ENCODE data around the gene FHL1.

Gene FHL1

GRCh38 chrX:136205882-136206380 is 58.6 kb downstream of the FHL1 start:
- Histone ChIP-seq H3K27ac (ENCODE audit: low read length) (peak overlapping the region; percentile 83), H3K9me3 (ENCODE audit: control insufficient read depth in 2 of 2, low read length in 2 of 2) (no peaks in the 10 kb centered on the region), H3K9ac (ENCODE audit: low read length in 2 of 2) (peak overlapping the region; percentile 36 to 73), H3K27me3 (ENCODE audit: control insufficient read depth in 1 of 2, insufficient read depth in 2 of 2, low read length in 2 of 2) (peaks cover 0 to 14% of the 10 kb centered on the region in 2 donors), H3K36me3 (ENCODE audit: control insufficient read depth in 2 of 2, insufficient read depth in 2 of 2, low read length in 2 of 2) (peaks cover 14 to 24% of the 10 kb centered on the region in 2 donors), H3K4me1 (ENCODE audit: control insufficient read depth, insufficient read depth, low read length) (peaks cover 66% of the 10 kb centered on the region), H3K4me3 (ENCODE audit: low read length in 2 of 2) (peak overlapping the region; percentile 46 to 69)

GRCh38 chrX:136206916-136207315 is 59.6 kb downstream of the FHL1 start:
- peaks cover 62% of the 10 kb centered on the region for H3K4me1 ChIP-seq (ENCODE audit: control insufficient read depth, insufficient read depth, low read length)
- peaks cover 14 to 26% of the 10 kb centered on the region in 2 donors for H3K36me3 ChIP-seq (ENCODE audit: control insufficient read depth in 2 of 2, insufficient read depth in 2 of 2, low read length in 2 of 2)
- H3K9me3 ChIP-seq (ENCODE audit: control insufficient read depth in 2 of 2, low read length in 2 of 2) = no peaks in the 10 kb centered on the region
- H3K9ac ChIP-seq (ENCODE audit: low read length in 2 of 2) = peak overlapping the region; percentile 41 to 62
- peak overlapping the region; percentile 46 to 69 for H3K4me3 ChIP-seq (ENCODE audit: low read length in 2 of 2)
- H3K27ac ChIP-seq (ENCODE audit: low read length) = peak overlapping the region; percentile 83
- peaks cover 0 to 16% of the 10 kb centered on the region in 2 donors for H3K27me3 ChIP-seq (ENCODE audit: control insufficient read depth in 1 of 2, insufficient read depth in 2 of 2, low read length in 2 of 2)

GRCh38 chrX:136207546-136207945 is 60.2 kb downstream of the FHL1 start:
- Histone ChIP-seq H3K27me3 (ENCODE audit: control insufficient read depth in 1 of 2, insufficient read depth in 2 of 2, low read length in 2 of 2) (peaks cover 0 to 16% of the 10 kb centered on the region in 2 donors), H3K4me1 (ENCODE audit: control insufficient read depth, insufficient read depth, low read length) (peaks cover 62% of the 10 kb centered on the region), H3K27ac (ENCODE audit: low read length) (peak overlapping the region; percentile 83), H3K4me3 (ENCODE audit: low read length in 2 of 2) (peak overlapping the region; percentile 40 to 69), H3K9ac (ENCODE audit: low read length in 2 of 2) (peak overlapping the region; percentile 41 to 62), H3K9me3 (ENCODE audit: control insufficient read depth in 2 of 2, low read length in 2 of 2) (no peaks in the 10 kb centered on the region), H3K36me3 (ENCODE audit: control insufficient read depth in 2 of 2, insufficient read depth in 2 of 2, low read length in 2 of 2) (peaks cover 14 to 26% of the 10 kb centered on the region in 2 donors)

- peaks cover 14 to 26% of the 10 kb centered on the region in 2 donors for H3K36me3 ChIP-seq (ENCODE audit: control insufficient read depth in 2 of 2, insufficient read depth in 2 of 2, low read length in 2 of 2)
- H3K4me3 ChIP-seq (ENCODE audit: low read length in 2 of 2) = peak overlapping the region in 1 of 2 donors; percentile 15
- H3K27me3 ChIP-seq (ENCODE audit: control insufficient read depth in 1 of 2, insufficient read depth in 2 of 2, low read length in 2 of 2) = peaks cover 0 to 19% of the 10 kb centered on the region in 2 donors
- peaks cover 64% of the 10 kb centered on the region for H3K4me1 ChIP-seq (ENCODE audit: control insufficient read depth, insufficient read depth, low read length)
- H3K9me3 ChIP-seq (ENCODE audit: control insufficient read depth in 2 of 2, low read length in 2 of 2) = no peaks in the 10 kb centered on the region
- peak overlapping the region; percentile 87 for H3K27ac ChIP-seq (ENCODE audit: low read length)
- peak overlapping the region; percentile 22 to 36 for H3K9ac ChIP-seq (ENCODE audit: low read length in 2 of 2)
These were observed 61.8 kb downstream of the FHL1 start for GRCh38 chrX:136209016-136209738.

GRCh38 chrX:136209751-136210150 is 62.4 kb downstream of the FHL1 start:
- peaks cover 58% of the 10 kb centered on the region for H3K4me1 ChIP-seq (ENCODE audit: control insufficient read depth, insufficient read depth, low read length)
- H3K9me3 ChIP-seq (ENCODE audit: control insufficient read depth in 2 of 2, low read length in 2 of 2) = no peaks in the 10 kb centered on the region
- peak overlapping the region in 1 of 2 donors; percentile 15 for H3K4me3 ChIP-seq (ENCODE audit: low read length in 2 of 2)
- peaks cover 0 to 19% of the 10 kb centered on the region in 2 donors for H3K27me3 ChIP-seq (ENCODE audit: control insufficient read depth in 1 of 2, insufficient read depth in 2 of 2, low read length in 2 of 2)
- H3K9ac ChIP-seq (ENCODE audit: low read length in 2 of 2) = peak overlapping the region in 1 of 2 donors; percentile 36
- peaks cover 14 to 26% of the 10 kb centered on the region in 2 donors for H3K36me3 ChIP-seq (ENCODE audit: control insufficient read depth in 2 of 2, insufficient read depth in 2 of 2, low read length in 2 of 2)
- H3K27ac ChIP-seq (ENCODE audit: low read length) = peak overlapping the region; percentile 87

- peaks cover 14 to 26% of the 10 kb centered on the region in 2 donors for H3K36me3 ChIP-seq (ENCODE audit: control insufficient read depth in 2 of 2, insufficient read depth in 2 of 2, low read length in 2 of 2)
- H3K27me3 ChIP-seq (ENCODE audit: control insufficient read depth in 1 of 2, insufficient read depth in 2 of 2, low read length in 2 of 2) = peaks cover 0 to 19% of the 10 kb centered on the region in 2 donors
- no peaks in the 10 kb centered on the region for H3K9me3 ChIP-seq (ENCODE audit: control insufficient read depth in 2 of 2, low read length in 2 of 2)
- peaks cover 58% of the 10 kb centered on the region for H3K4me1 ChIP-seq (ENCODE audit: control insufficient read depth, insufficient read depth, low read length)
- no peak overlapping the region for H3K4me3 ChIP-seq (ENCODE audit: low read length in 2 of 2)
- no peak overlapping the region for H3K9ac ChIP-seq (ENCODE audit: low read length in 2 of 2)
- H3K27ac ChIP-seq (ENCODE audit: low read length) = peak overlapping the region; percentile 87
These were observed 62.9 kb downstream of the FHL1 start for GRCh38 chrX:136210243-136210642.

- peak overlapping the region; percentile 19 for H3K27ac ChIP-seq (ENCODE audit: low read length)
- no peaks in the 10 kb centered on the region for H3K9me3 ChIP-seq (ENCODE audit: control insufficient read depth in 2 of 2, low read length in 2 of 2)
- H3K4me1 ChIP-seq (ENCODE audit: control insufficient read depth, insufficient read depth, low read length) = peaks cover 54% of the 10 kb centered on the region
- peaks cover 0 to 21% of the 10 kb centered on the region in 2 donors for H3K27me3 ChIP-seq (ENCODE audit: control insufficient read depth in 1 of 2, insufficient read depth in 2 of 2, low read length in 2 of 2)
- peaks cover 14 to 26% of the 10 kb centered on the region in 2 donors for H3K36me3 ChIP-seq (ENCODE audit: control insufficient read depth in 2 of 2, insufficient read depth in 2 of 2, low read length in 2 of 2)
- no peak overlapping the region for H3K9ac ChIP-seq (ENCODE audit: low read length in 2 of 2)
- H3K4me3 ChIP-seq (ENCODE audit: low read length in 2 of 2) = no peak overlapping the region
These were observed 63.5 kb downstream of the FHL1 start for GRCh38 chrX:136210806-136211205.

GRCh38 chrX:136211766-136212556 is 64.6 kb downstream of the FHL1 start:
- H3K27ac ChIP-seq (ENCODE audit: low read length) = peak overlapping the region; percentile 67
- H3K27me3 ChIP-seq (ENCODE audit: control insufficient read depth in 1 of 2, insufficient read depth in 2 of 2, low read length in 2 of 2) = peaks cover 0 to 14% of the 10 kb centered on the region in 2 donors
- H3K4me1 ChIP-seq (ENCODE audit: control insufficient read depth, insufficient read depth, low read length) = peaks cover 42% of the 10 kb centered on the region
- no peak overlapping the region for H3K4me3 ChIP-seq (ENCODE audit: low read length in 2 of 2)
- H3K36me3 ChIP-seq (ENCODE audit: control insufficient read depth in 2 of 2, insufficient read depth in 2 of 2, low read length in 2 of 2) = peaks cover 11 to 24% of the 10 kb centered on the region in 2 donors
- H3K9ac ChIP-seq (ENCODE audit: low read length in 2 of 2) = peak overlapping the region in 1 of 2 donors; percentile 22
- no peaks in the 10 kb centered on the region for H3K9me3 ChIP-seq (ENCODE audit: control insufficient read depth in 2 of 2, low read length in 2 of 2)

GRCh38 chrX:136212557-136213111 is 65.3 kb downstream of the FHL1 start:
- no peak overlapping the region for H3K9ac ChIP-seq (ENCODE audit: low read length in 2 of 2)
- no peak overlapping the region for H3K4me3 ChIP-seq (ENCODE audit: low read length in 2 of 2)
- peaks cover 9 to 18% of the 10 kb centered on the region in 2 donors for H3K36me3 ChIP-seq (ENCODE audit: control insufficient read depth in 2 of 2, insufficient read depth in 2 of 2, low read length in 2 of 2)
- peaks cover 35% of the 10 kb centered on the region for H3K4me1 ChIP-seq (ENCODE audit: control insufficient read depth, insufficient read depth, low read length)
- H3K27me3 ChIP-seq (ENCODE audit: control insufficient read depth in 1 of 2, insufficient read depth in 2 of 2, low read length in 2 of 2) = peaks cover 0 to 14% of the 10 kb centered on the region in 2 donors
- no peaks in the 10 kb centered on the region for H3K9me3 ChIP-seq (ENCODE audit: control insufficient read depth in 2 of 2, low read length in 2 of 2)
- peak overlapping the region; percentile 67 for H3K27ac ChIP-seq (ENCODE audit: low read length)

- peak overlapping the region; percentile 58 for H3K27ac ChIP-seq (ENCODE audit: low read length)
- H3K27me3 ChIP-seq (ENCODE audit: control insufficient read depth in 1 of 2, insufficient read depth in 2 of 2, low read length in 2 of 2) = peaks cover 0 to 12% of the 10 kb centered on the region in 2 donors
- no peak overlapping the region for H3K4me3 ChIP-seq (ENCODE audit: low read length in 2 of 2)
- no peak overlapping the region for H3K9ac ChIP-seq (ENCODE audit: low read length in 2 of 2)
- H3K36me3 ChIP-seq (ENCODE audit: control insufficient read depth in 2 of 2, insufficient read depth in 2 of 2, low read length in 2 of 2) = peaks cover 5 to 16% of the 10 kb centered on the region in 2 donors
- no peaks in the 10 kb centered on the region for H3K9me3 ChIP-seq (ENCODE audit: control insufficient read depth in 2 of 2, low read length in 2 of 2)
- H3K4me1 ChIP-seq (ENCODE audit: control insufficient read depth, insufficient read depth, low read length) = peaks cover 19% of the 10 kb centered on the region
These were observed 67.2 kb downstream of the FHL1 start for GRCh38 chrX:136214551-136214950.

Data from stomach smooth muscle (tissue), 2 donors.